GM18508 (cell line): Measurements from ENCODE around the gene PLEKHM1.
"Not testable (repeated sequence)": the region's sequence is repeated elsewhere in the genome, so short reads cannot be mapped to it uniquely, and the experiment has no call there.

Experiments
- ATAC-seq: cut with Tn5 transposase; IDR thresholded peaks from one replicate; pipeline ENCODE4 v1.9.1; 2021; ENCODE audit warnings: moderate number of reproducible peaks; ENCODE audit not compliant: insufficient read depth, unreplicated experiment

The PLEKHM1 gene

DNA sequence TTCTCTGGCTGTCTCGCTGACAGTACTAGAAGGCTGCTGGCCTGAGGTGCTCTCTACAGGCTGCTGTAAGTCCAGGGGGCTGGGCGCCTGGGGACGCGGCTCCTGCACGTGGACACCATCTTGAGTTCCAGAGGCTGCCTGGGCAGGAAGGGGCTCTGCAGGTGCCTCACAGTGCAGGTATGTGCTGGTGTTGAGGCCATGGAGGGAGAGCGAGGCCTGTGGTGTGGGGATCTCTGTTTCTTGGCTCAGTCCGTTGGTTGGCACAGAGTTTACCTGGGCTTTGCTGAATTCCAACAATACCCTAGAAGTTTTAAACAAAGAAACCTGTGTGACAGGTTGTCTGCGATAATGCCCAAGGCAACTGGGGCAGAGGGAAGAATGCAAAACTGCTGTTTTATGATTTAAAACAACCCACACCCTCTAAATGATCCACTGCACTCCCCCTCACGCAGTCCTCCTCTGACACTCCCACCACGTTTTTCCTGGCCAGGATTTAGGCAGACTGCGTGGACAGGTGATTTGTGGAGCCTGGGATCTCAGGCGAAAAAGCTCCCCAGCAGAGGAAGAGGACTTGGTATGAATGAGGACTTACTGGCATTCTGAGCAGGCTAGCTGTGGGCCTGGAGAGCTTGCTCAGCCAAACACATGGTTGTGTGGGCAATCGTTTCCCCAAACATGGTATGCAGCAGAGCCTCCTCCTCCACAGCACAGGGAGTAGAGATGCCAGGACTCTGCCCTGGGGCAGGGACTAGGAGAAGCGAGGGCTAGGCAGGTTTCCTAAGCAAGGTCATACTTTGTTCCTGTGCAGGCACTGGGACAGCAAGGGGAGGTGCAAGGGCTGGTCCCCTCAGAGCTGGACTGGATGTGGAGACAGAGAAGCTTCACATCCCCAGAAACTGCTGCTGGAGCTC, 22.0 kb downstream of the PLEKHM1 start:
- ATAC-seq: not testable (repeated sequence)

DNA sequence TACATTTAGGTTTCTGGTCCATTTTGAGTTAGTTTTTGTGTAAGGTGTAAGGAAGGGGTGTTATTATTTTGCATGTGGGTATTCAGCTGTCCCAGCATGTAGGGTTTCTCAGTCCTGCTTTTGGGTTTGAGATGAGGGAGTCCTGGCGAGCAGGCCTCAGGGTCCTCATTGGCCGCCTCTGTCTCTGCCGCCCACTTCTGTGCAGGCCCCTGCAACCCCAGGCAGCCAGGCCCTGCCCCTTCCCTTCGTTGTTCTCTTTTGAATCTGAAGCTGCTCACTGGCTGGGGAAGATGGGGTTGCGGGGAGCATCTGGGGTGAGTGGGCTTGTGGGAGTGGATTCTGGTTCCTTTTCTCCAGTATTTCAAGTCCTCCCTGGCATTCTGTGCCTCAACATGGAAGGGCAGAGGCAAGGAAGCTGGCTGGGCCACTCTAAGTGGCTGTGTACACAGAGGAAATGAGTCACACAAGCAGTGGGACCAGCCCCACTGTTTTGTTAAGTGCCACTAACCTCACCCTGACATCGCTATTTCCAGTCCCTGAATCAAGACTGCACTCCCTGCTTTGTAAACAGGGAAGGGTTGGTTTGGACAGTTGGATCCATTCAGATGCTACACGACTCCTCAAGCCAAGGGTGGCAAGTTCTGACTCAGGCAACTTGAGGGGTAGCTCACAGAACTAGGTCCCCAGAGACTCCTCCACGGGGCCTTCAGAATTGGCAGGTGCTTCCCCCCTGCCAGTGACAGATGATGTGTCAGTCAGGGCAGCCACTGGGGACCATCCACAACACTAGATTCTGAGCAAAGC, 28.8 kb downstream of the PLEKHM1 start:
- not testable (repeated sequence) for ATAC-seq

DNA sequence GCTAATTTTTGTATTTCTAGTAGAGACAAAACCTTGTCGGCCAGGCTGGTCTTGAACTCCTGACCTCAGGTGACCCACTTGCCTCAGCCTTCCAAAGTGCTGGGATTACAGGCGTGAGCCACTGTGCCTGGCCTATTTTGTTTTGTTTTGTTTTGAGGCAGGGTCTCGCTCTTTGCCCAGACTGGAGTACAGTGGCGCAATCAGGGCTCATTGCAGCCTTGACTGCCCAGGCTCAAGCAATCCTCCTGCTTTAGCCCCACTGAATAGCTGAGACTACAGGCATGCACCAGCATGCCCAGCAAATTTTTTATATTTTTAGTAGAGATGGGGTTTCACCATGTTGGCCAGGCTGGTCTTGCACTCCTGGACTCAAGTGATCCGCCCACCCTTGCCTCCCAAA, 30.1 kb downstream of the PLEKHM1 start:
- ATAC-seq: not testable (repeated sequence)

DNA sequence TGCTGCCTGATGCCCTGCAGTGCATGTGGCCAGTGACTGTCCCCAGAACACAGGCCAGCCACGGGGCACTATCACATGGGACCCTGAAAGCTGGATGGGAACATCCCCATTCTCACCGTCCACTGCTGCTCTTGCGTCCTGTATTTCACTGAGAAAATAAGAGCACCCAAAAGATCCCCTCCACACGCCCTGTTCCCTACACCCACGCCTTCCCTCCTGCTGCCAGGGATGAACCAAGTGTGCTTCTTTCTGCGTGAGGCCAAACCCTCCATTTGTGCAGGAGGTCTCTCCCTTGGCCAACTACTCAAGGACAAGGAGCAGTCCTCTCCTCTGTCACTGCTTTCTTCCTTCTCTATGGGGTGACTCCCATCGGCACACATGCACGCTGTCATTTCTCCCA, 36.2 kb downstream of the PLEKHM1 start:
- not testable (repeated sequence) for ATAC-seq

DNA sequence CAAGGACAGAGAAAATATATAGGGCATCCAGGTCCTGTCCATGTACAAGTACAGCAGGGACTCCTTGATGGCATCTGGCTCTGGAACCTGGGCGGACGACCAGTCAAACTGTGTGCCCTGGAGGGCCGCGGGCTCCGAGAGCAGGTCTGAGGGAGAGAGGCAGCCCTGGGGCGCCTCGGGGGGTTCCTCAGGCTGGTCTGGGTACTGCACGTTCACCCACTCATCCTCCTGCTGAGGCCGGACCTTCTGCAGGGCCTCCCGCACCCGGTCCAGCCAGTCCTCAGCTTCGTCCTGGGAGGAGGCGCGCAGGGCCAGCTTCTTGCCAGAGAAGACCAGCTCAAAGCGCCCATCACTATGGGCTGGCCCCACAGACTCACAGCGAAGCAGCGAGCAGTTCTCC, 36.8 kb downstream of the PLEKHM1 start:
- ATAC-seq: not testable (repeated sequence)

DNA sequence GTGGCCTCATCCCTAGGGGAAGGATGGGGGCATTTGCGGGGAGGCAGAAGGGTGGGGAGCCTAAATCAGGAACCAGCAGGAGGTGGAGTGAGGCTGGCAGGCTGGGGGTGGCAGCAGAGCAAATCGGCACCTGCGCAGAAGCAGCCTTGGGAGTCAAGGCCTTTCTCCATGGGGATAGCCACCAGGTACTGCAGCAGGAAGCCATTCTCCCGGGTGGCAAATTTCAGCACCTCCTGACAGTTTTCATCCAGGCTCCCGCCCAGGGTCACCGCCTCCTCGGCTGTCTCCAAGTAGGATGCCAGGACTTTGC, 37.3 kb downstream of the PLEKHM1 start:
- not testable (repeated sequence) for ATAC-seq

DNA sequence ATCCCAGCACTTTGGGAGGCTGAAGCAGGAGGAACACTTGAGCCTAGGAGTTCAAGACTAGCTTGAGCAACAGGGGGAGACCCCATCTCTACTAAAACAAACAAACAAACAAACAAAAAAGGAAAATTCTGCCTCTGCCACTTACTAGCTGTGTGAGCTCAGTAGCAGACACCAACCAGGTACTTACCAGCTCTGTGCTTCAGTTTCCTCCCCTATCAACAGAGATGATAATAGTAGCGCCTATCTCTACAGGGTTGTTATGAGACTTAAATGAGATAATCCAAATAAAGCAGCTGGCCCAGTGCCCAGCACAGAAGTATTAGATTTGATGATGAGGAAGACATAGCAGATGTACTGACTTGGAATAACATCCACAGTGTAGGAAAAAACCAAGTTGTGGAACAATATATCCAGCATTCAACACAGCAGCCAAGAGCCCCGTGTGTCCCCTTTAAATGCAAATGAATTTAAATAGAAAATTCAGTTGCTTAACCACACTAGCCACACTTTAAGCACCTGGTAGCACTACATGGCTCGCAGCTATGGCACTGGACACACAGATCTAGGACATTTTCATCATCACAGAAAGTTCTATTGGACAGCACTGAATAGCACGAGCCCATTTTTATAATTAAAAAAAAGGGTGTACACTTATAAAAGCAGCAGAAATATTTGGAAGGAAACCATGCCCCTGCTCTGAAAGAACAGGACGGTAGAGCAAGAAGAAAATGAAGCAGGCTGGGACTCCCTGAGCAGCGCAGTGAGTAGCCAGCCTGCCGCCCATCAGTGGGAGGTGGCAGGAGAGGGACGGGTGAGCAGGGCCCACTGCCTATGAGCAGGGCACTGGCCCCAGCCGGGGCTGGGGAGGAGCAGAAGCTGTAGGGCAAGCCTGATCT, 37.9 kb downstream of the PLEKHM1 start:
- not testable (repeated sequence) for ATAC-seq

DNA sequence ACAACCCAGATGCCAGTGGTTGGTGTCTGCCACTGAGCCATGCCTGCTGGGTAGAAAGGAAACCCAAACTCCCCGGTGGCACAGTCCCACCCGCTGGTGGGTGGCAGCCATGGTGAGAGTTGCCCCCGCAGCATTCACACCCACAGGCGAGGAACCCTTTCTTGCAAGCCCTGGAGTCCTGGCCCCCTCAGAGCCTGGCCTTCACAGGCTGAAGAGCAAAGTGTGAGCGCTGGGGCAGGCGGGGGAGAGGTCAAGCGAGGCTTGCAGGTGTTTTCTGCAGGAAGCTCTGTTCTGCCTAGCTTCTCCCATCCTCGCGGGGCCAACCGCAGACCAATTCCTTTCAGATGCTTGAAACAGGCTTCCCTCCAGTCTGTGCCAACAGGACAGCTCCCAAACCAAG, 38.9 kb downstream of the PLEKHM1 start:
- not testable (repeated sequence) for ATAC-seq

DNA sequence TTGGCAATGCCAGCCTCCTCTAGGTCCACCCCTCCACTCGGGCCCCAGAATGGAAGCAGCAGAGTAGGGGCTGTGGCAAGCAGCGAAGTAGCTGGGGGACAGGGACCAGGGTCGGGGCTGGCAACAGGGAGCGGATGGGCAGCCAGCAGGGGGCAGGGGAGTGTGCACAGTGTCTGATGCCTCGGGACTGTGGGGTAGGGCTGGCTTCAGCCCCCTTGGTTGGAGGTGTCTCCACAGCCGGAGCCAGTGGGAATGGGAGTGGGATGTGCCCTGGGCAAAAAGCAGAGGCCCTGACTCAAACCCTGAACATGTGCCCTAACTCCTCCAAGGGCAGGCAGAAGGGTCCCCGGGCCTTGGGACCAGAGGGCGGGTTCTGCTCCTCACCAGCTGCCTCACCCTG, 39.4 kb downstream of the PLEKHM1 start:
- no peak for ATAC-seq

DNA sequence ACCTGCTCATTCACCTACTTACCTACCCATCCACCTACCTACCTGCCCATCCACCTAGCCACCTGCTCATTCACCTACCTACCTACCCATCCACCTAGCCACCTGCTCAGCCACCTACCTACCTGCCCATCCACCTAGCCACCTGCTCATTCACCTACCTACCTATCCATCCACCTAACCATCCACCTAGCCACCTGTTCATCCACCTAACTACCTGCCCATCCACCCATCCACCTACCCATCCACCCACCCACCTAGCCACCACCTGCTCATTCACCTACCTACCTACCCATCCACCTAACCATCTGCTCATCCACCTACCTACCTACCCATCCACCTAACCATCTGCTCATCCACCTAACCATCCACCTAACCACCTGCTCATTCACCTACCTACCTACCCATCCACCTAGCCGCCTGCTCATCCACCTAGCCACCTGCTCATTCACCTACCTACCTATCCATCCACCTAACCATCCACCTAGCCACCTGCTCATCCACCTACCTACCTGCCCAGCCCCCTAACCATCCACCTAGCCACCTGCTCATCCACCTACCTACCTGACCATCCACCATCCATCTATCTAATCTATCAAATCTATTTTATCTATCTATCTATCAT, 40.7 kb downstream of the PLEKHM1 start:
- ATAC-seq: not testable (repeated sequence)

DNA sequence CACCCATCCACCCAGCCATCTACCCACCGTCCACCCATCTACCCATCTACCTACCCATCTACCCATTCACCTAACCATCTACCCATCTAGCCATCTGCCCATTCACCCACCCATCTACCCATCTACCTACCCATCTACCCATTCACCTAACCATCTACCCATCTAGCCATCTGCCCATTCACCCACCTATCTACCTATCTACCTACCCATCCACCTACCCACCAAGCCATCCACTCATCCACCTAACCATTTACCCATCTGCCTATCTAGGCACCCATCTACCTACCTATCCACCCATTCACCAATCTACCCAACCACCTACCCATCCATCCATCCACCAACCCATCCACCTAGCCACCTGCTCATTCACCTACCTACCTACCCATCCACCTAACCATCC, 41.3 kb downstream of the PLEKHM1 start:
- not testable (repeated sequence) for ATAC-seq

DNA sequence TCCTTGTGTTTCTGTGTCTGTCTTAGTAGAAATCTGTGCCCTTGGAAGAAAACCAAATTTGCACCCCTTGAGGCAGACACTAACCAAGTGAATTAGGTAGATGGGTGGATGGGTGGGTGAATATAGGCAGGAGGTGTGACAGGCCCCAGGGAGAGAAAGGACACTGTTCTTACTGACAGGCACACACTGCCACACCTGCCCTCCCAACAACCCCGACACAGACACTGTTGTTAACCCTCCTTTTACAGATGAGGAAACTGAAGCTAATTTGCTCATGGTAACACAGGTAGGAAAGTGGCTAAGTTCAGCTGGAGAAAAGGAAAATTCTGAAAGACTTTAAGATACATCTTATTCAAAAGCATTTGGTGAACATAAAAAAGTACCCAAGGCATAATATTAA, 42.0 kb downstream of the PLEKHM1 start:
- not testable (repeated sequence) for ATAC-seq

DNA sequence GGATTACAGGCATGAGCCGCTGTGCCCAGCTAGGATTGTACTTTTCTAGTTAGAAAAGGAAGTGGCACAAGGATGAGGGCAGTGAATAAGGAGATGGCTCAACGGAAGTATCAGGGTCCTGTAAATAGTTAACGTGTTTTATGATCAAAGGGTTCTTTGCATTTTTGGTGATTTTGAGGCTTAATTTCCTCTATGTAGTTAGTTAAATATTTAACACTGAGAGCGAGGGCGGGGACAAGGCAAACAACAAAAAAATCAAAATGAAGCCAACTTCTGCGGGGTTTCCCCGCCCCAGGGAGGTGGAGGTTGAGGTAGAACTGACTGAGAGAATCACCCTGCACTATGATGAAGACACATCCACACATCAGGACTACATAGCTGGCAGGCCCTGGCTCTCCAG, 42.5 kb downstream of the PLEKHM1 start:
- ATAC-seq: not testable (repeated sequence)

DNA sequence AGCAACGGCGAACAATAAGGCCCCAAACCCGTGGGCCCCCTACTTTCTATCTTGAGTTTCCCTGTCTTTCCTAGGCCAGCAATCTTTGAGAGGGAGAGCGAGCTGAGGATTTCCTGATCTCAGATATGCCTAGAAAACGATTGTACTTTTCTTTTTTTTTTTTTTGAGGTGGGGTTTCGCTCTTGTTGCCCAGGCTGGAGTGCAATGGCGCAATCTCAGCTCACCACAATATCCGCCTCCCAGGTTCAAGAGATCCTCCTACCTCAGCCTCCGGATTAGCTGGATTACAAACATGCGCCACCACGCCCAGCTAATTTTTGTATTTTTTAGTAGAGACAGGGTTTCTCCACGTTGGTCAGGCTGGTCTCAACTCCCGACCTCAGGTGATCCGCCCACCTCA, 42.9 kb downstream of the PLEKHM1 start:
- not testable (repeated sequence) for ATAC-seq

DNA sequence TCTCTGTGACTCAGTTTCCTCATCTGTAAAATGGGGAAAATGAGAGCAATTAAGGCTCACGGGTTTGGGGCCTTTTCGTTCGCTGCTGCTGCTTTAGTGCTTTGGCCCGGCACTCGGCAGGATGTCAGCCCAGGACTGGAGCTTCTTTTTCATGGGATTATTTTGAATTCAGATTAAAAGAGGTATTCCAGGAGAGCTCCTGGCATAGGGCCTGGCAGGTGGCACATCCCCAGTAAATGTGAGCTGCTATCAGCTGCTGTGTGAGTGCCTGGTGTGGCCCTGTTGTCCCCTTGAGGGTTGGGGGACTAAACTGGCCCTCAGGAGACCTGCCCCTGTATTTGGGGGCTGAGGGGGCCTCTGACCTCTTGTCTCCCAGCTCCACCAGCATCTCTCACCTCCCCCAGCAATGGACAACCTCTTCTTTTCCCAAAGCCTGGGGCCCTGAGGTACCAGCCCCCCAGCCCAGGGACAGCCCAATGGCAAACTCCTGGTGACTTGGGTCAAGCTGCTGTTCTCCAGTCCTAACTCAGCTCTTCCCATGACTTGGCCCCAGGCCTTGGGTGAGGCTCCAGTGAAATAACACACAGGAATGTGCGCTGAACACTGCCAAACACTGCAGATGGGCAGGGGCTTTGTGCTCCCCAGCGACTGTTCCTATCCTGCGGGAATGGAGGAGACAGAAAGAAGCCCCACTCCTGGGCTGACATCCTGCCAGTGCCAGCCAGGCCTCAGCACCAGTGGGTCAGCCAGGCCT, 43.5 kb downstream of the PLEKHM1 start:
- ATAC-seq: not testable (repeated sequence)

DNA sequence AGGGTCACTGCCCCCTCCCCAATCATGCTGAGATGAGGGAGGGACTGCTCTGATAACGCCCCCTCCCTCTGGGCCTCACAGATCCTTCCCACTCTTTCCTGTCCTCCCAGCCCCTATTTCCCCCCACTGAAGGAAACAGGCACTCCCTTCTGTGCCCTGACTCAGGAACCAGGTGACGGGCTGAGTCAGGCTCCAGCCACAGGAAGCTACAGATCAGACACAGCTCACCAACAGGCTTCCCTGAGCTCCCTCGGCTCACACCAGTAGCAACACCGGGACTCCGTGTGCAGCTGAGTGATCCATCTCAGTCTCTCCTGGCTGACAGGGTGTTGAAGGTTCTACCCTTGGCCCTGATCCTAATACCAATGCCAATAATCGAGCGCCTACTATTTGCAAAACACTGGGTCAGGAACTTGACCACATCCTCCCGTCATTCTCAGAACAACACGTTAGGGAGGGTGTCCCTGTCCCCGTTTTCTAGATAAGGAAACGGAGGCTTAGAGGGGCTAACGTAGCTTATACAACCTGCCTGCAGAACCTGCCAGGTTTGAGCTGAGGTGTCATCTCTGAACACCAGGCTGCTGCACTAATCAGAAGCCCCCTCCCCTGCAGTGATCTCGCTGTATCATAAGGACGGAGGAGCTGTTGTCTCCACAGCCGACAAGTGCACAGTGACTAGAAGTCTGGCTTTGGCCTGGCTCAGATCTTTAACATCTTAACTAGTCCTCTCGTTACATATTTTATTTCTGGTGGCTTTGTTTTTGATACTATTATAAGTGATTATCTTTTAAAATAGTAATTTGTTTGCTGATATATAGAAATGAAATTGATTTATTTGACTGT, 44.4 kb downstream of the PLEKHM1 start:
- not testable (repeated sequence) for ATAC-seq

DNA sequence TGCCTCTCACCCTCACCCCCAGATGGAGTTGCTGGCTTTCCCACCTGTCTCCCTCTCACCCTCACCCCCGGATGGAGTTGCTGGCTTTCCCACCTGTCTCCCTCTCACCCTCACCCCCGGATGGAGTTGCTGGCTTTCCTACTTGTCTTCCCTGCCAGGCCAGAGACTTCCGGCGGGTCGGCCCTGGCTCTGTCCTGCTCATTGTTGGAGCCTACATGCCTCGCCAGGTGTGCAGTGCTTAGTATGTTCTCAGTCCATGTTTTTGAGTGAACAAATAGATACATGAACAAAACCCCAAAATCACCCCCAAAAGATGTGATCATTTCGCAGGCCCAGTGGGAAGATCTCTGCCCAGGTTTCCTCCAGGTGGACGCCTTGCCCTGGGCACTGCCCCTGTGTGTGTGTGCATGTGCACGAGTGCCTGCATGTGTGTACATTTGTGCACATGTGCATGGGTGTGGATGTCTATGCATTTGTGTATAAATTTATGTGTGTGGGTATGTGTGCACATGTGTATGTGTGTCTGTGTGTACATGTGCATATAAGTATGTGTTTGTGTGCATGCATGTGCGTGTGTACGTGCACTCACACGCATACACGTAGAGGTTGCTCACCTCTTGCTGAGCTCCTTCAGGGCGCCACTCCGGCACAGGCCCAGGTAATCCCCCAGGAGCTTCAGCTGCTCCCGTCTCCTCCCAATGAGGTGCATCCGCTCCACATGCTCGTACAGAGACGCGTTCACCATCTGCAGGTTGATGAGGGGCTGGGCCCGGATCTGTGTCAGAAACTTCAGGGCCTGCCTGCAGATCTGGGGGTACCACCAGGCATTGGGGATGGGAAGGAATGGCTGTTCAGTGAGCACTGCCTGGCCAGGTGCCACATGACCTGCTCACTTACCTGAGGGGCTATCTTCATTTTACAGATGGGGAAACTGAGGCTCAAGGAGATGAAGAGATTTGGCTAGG, 45.4 kb downstream of the PLEKHM1 start:
- ATAC-seq: not testable (repeated sequence)
